ENCODE data around the gene PRMT1.

The PRMT1 gene

GRCh38 chr19:49660338-49660961 is 16.6 kb upstream of the PRMT1 start:
- Histone ChIP-seq H3K4me1 (ENCODE audit: control insufficient read depth, insufficient read depth, low read length, poor library complexity, severe bottlenecking) (peaks cover 5% of the 10 kb centered on the region), H3K4me3 (ENCODE audit: extremely low read depth, insufficient read depth, low read length, poor library complexity, severe bottlenecking) (no peak overlapping the region), H3K27ac (ENCODE audit: low read depth, low read length, severe bottlenecking) (no peak overlapping the region), H3K36me3 (ENCODE audit: control insufficient read depth, insufficient read depth, low read length) (peaks cover 72% of the 10 kb centered on the region), H3K9me3 (ENCODE audit: control insufficient read depth, low read length) (peaks cover 7% of the 10 kb centered on the region)
- WGBS, 2 experiments (ENCODE audit: insufficient coverage in 2 of 2), result 98 to 99% methylated on average over 10 of the region's 15 CpGs

- WGBS, 2 experiments (ENCODE audit: insufficient coverage in 2 of 2), result 96 to 99% methylated on average over 14 of the region's 16 CpGs
- no peak overlapping the region for H3K4me3 ChIP-seq (ENCODE audit: extremely low read depth, insufficient read depth, low read length, poor library complexity, severe bottlenecking)
- peaks cover 7% of the 10 kb centered on the region for H3K9me3 ChIP-seq (ENCODE audit: control insufficient read depth, low read length)
- H3K36me3 ChIP-seq (ENCODE audit: control insufficient read depth, insufficient read depth, low read length), result peaks cover 58% of the 10 kb centered on the region
- H3K27ac ChIP-seq (ENCODE audit: low read depth, low read length, severe bottlenecking), result no peak overlapping the region
- H3K4me1 ChIP-seq (ENCODE audit: control insufficient read depth, insufficient read depth, low read length, poor library complexity, severe bottlenecking), result peaks cover 14% of the 10 kb centered on the region
These were observed 15.1 kb upstream of the PRMT1 start for GRCh38 chr19:49662011-49662410.

- peaks cover 7% of the 10 kb centered on the region for H3K9me3 ChIP-seq (ENCODE audit: control insufficient read depth, low read length)
- peaks cover 57% of the 10 kb centered on the region for H3K36me3 ChIP-seq (ENCODE audit: control insufficient read depth, insufficient read depth, low read length)
- no peak overlapping the region for H3K27ac ChIP-seq (ENCODE audit: low read depth, low read length, severe bottlenecking)
- 94 to 98% methylated on average over 9 to 10 of the region's 12 CpGs for WGBS, 2 experiments (ENCODE audit: insufficient coverage in 2 of 2)
- H3K4me3 ChIP-seq (ENCODE audit: extremely low read depth, insufficient read depth, low read length, poor library complexity, severe bottlenecking), result no peak overlapping the region
- H3K4me1 ChIP-seq (ENCODE audit: control insufficient read depth, insufficient read depth, low read length, poor library complexity, severe bottlenecking), result peaks cover 17% of the 10 kb centered on the region
These were observed 13.8 kb upstream of the PRMT1 start for GRCh38 chr19:49663224-49663623.

- peaks cover 17% of the 10 kb centered on the region for H3K4me1 ChIP-seq (ENCODE audit: control insufficient read depth, insufficient read depth, low read length, poor library complexity, severe bottlenecking)
- H3K36me3 ChIP-seq (ENCODE audit: control insufficient read depth, insufficient read depth, low read length), result peaks cover 56% of the 10 kb centered on the region
- peak overlapping the region; percentile 81 for H3K4me3 ChIP-seq (ENCODE audit: extremely low read depth, insufficient read depth, low read length, poor library complexity, severe bottlenecking)
- H3K9me3 ChIP-seq (ENCODE audit: control insufficient read depth, low read length), result peaks cover 4% of the 10 kb centered on the region
- peak overlapping the region; percentile 77 for H3K27ac ChIP-seq (ENCODE audit: low read depth, low read length, severe bottlenecking)
- WGBS, 2 experiments (ENCODE audit: insufficient coverage in 2 of 2), result 1 to 2% methylated on average over 43 to 53 of the region's 53 CpGs
These were observed 12.7 kb upstream of the PRMT1 start for GRCh38 chr19:49664171-49665035.

GRCh38 chr19:49665036-49665350 is 12.1 kb upstream of the PRMT1 start:
- Histone ChIP-seq H3K36me3 (ENCODE audit: control insufficient read depth, insufficient read depth, low read length) (peaks cover 56% of the 10 kb centered on the region), H3K4me3 (ENCODE audit: extremely low read depth, insufficient read depth, low read length, poor library complexity, severe bottlenecking) (peak overlapping the region; percentile 81), H3K4me1 (ENCODE audit: control insufficient read depth, insufficient read depth, low read length, poor library complexity, severe bottlenecking) (peaks cover 17% of the 10 kb centered on the region), H3K9me3 (ENCODE audit: control insufficient read depth, low read length) (peaks cover 3% of the 10 kb centered on the region), H3K27ac (ENCODE audit: low read depth, low read length, severe bottlenecking) (peak overlapping the region; percentile 77)
- WGBS, 2 experiments (ENCODE audit: insufficient coverage in 2 of 2), result 0% methylated on average over 6 to 7 of the region's 7 CpGs

- WGBS, 2 experiments (ENCODE audit: insufficient coverage in 2 of 2), result 0% methylated on average over 39 to 42 of the region's 50 CpGs
- peaks cover 56% of the 10 kb centered on the region for H3K36me3 ChIP-seq (ENCODE audit: control insufficient read depth, insufficient read depth, low read length)
- H3K9me3 ChIP-seq (ENCODE audit: control insufficient read depth, low read length), result no peaks in the 10 kb centered on the region
- H3K4me1 ChIP-seq (ENCODE audit: control insufficient read depth, insufficient read depth, low read length, poor library complexity, severe bottlenecking), result peaks cover 17% of the 10 kb centered on the region
- H3K4me3 ChIP-seq (ENCODE audit: extremely low read depth, insufficient read depth, low read length, poor library complexity, severe bottlenecking), result peak within 1 kb of the TSS; percentile 81
- H3K27ac ChIP-seq (ENCODE audit: low read depth, low read length, severe bottlenecking), result peak within 1 kb of the TSS; percentile 77
These were observed 11.5 kb upstream of the PRMT1 start, which contains the start of the genes BCL2L12 and IRF3 for GRCh38 chr19:49665351-49666119. TSS of gene BCL2L12 (plus strand) at chr19:49665933. CDS start at chr19:49666693, 760 bp downstream. TSS of gene IRF3 (minus strand) at chr19:49665857. CDS start at chr19:49664838, 1,019 bp downstream.

GRCh38 chr19:49666120-49666444 is 11.0 kb upstream of the PRMT1 start:
- Histone ChIP-seq H3K4me3 (ENCODE audit: extremely low read depth, insufficient read depth, low read length, poor library complexity, severe bottlenecking) (peak overlapping the region; percentile 81), H3K27ac (ENCODE audit: low read depth, low read length, severe bottlenecking) (peak overlapping the region; percentile 45), H3K9me3 (ENCODE audit: control insufficient read depth, low read length) (no peaks in the 10 kb centered on the region), H3K4me1 (ENCODE audit: control insufficient read depth, insufficient read depth, low read length, poor library complexity, severe bottlenecking) (peaks cover 17% of the 10 kb centered on the region), H3K36me3 (ENCODE audit: control insufficient read depth, insufficient read depth, low read length) (peaks cover 56% of the 10 kb centered on the region)
- WGBS, 2 experiments (ENCODE audit: insufficient coverage in 2 of 2), result 0 to 1% methylated on average over 7 to 9 of the region's 9 CpGs

- WGBS, 2 experiments (ENCODE audit: insufficient coverage in 2 of 2), result 89 to 91% methylated on average over 2 of the region's 2 CpGs
- Histone ChIP-seq H3K4me3 (ENCODE audit: extremely low read depth, insufficient read depth, low read length, poor library complexity, severe bottlenecking) (no peak overlapping the region), H3K27ac (ENCODE audit: low read depth, low read length, severe bottlenecking) (no peak overlapping the region), H3K36me3 (ENCODE audit: control insufficient read depth, insufficient read depth, low read length) (peaks cover 46% of the 10 kb centered on the region), H3K4me1 (ENCODE audit: control insufficient read depth, insufficient read depth, low read length, poor library complexity, severe bottlenecking) (peaks cover 17% of the 10 kb centered on the region), H3K9me3 (ENCODE audit: control insufficient read depth, low read length) (no peaks in the 10 kb centered on the region)
These were observed 9.6 kb upstream of the PRMT1 start for GRCh38 chr19:49667473-49667872.

- no peak overlapping the region for H3K27ac ChIP-seq (ENCODE audit: low read depth, low read length, severe bottlenecking)
- peaks cover 12% of the 10 kb centered on the region for H3K4me1 ChIP-seq (ENCODE audit: control insufficient read depth, insufficient read depth, low read length, poor library complexity, severe bottlenecking)
- peaks cover 57% of the 10 kb centered on the region for H3K36me3 ChIP-seq (ENCODE audit: control insufficient read depth, insufficient read depth, low read length)
- whole genome bisulfite sequencing, 2 experiments (ENCODE audit: insufficient coverage in 2 of 2), result 100% methylated on average over 2 to 3 of the region's 3 CpGs
- H3K4me3 ChIP-seq (ENCODE audit: extremely low read depth, insufficient read depth, low read length, poor library complexity, severe bottlenecking), result no peak overlapping the region
- no peaks in the 10 kb centered on the region for H3K9me3 ChIP-seq (ENCODE audit: control insufficient read depth, low read length)
These were observed 7.6 kb upstream of the PRMT1 start for GRCh38 chr19:49669516-49669915.

GRCh38 chr19:49672131-49672919 is 4.7 kb upstream of the PRMT1 start:
- WGBS, 2 experiments (ENCODE audit: insufficient coverage in 2 of 2), result 30 to 34% methylated on average over 22 to 26 of the region's 28 CpGs
- Histone ChIP-seq H3K36me3 (ENCODE audit: control insufficient read depth, insufficient read depth, low read length) (peaks cover 52% of the 10 kb centered on the region), H3K9me3 (ENCODE audit: control insufficient read depth, low read length) (no peaks in the 10 kb centered on the region), H3K27ac (ENCODE audit: low read depth, low read length, severe bottlenecking) (peak overlapping the region; percentile 66), H3K4me3 (ENCODE audit: extremely low read depth, insufficient read depth, low read length, poor library complexity, severe bottlenecking) (peak overlapping the region; percentile 5), H3K4me1 (ENCODE audit: control insufficient read depth, insufficient read depth, low read length, poor library complexity, severe bottlenecking) (peaks cover 2% of the 10 kb centered on the region)

Measured in mesodermal cell (in vitro differentiated cells).